ENCODE results near the gene CEP83. TPM values are rescaled to one million over a fixed set of nuclear protein-coding genes. Genes with fewer than 3 reads are reported as not detected.
A peak's percentile ranks its signal among the peaks of the same experiment; 100 is the strongest.

CEP83 gene
- total and polyA plus RNA-seq, 9 of the 15 experiments (the other 6 are each of a cell fraction or from before 2014, with no cell fraction given) = 5.3 to 40.5 (median 31.3) TPM

DNA sequence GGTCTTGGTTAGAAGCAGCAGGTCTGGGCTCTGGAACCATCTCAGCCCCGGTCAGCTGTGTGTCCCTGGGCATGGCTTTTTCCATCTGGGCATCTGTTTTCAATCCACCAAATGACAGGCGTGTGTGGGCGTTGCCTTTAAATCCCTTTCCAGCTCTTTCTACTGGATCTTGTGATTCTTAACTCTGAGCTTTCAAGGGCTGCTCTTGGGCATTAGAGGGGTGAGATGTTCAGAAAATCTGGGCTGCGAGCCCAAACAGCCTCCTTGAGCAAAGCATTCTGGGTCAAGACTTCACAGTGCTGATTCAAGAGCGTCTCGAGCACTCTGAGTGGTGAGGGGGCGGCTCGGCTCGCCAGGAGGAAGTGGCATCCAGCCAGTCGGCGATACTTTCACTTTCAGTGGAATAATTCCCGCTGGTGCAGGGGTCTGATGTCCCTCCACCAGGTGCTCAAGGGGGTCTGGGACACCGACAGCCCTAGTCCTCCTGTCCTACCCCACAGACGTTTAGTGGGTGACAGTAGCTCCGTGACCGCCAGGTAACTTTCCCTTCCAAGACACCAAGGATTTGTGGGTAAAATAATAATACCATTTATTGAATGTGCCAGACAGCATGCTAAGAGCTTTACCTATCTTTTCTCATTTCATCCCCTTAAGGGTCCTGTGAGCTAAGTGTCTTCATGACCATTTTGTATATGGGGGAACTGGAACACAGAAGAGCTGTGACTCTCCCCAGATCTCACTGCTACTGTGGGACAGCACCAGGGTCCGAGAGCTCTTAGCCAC, 197.2 kb downstream of the CEP83 start (continued):
- TF ChIP-seq STAT6 (CRISPR knock-in tag; IDR thresholded peaks at IDR 0.05) = no peak
- peak; percentile 89 for TF ChIP-seq ZBTB17 (CRISPR knock-in tag; IDR thresholded peaks at IDR 0.05)
- no peak for TF ChIP-seq ZC3H4 (CRISPR knock-in tag; IDR thresholded peaks at IDR 0.05; ENCODE audit: borderline replicate concordance)
- no peak; a peak in 1 of 4 replicates for TF ChIP-seq HDAC1 (IDR thresholded peaks at IDR 0.05)
- TF ChIP-seq FOSL1 (tag; conservative IDR thresholded peaks at IDR 0.05) = no peak
- TF ChIP-seq PTTG1 (tag; IDR thresholded peaks at IDR 0.05; ENCODE audit: low read depth) = no peak
- no peak for TF ChIP-seq JUNB (CRISPR knock-in tag; conservative IDR thresholded peaks at IDR 0.05)
- no peak for TF ChIP-seq SREBF2 (CRISPR knock-in tag; IDR thresholded peaks at IDR 0.05)
- no peak for TF ChIP-seq ZNF24 (IDR thresholded peaks at IDR 0.05)
- TF ChIP-seq NCOA1 (IDR thresholded peaks at IDR 0.05; ENCODE audit: low read depth) = no peak
- no peak for TF ChIP-seq SRSF1 (IDR thresholded peaks at IDR 0.05; ENCODE audit: low read depth, low read length)
- no peak for TF ChIP-seq ATF7 (IDR thresholded peaks at IDR 0.05)
- no peak for TF ChIP-seq NEUROD1 (IDR thresholded peaks at IDR 0.05; ENCODE audit: borderline replicate concordance, low read depth, low read length, partially characterized antibody)
- TF ChIP-seq, protein P1, sequence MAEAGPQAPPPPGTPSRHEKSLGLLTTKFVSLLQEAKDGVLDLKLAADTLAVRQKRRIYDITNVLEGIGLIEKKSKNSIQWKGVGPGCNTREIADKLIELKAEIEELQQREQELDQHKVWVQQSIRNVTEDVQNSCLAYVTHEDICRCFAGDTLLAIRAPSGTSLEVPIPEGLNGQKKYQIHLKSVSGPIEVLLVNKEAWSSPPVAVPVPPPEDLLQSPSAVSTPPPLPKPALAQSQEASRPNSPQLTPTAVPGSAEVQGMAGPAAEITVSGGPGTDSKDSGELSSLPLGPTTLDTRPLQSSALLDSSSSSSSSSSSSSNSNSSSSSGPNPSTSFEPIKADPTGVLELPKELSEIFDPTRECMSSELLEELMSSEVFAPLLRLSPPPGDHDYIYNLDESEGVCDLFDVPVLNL (CRISPR knock-in tag; IDR thresholded peaks at IDR 0.05; ENCODE audit: low read depth) = no peak
- TF ChIP-seq, protein P2, sequence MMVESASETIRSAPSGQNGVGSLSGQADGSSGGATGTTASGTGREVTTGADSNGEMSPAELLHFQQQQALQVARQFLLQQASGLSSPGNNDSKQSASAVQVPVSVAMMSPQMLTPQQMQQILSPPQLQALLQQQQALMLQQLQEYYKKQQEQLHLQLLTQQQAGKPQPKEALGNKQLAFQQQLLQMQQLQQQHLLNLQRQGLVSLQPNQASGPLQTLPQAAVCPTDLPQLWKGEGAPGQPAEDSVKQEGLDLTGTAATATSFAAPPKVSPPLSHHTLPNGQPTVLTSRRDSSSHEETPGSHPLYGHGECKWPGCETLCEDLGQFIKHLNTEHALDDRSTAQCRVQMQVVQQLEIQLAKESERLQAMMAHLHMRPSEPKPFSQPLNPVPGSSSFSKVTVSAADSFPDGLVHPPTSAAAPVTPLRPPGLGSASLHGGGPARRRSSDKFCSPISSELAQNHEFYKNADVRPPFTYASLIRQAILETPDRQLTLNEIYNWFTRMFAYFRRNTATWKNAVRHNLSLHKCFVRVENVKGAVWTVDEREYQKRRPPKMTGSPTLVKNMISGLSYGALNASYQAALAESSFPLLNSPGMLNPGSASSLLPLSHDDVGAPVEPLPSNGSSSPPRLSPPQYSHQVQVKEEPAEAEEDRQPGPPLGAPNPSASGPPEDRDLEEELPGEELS (CRISPR knock-in tag; IDR thresholded peaks at IDR 0.05; ENCODE audit: borderline replicate concordance) = no peak
- no peak for TF ChIP-seq RNF2 (IDR thresholded peaks at IDR 0.05)
- no peak for TF ChIP-seq RBM39 (optimal IDR thresholded peaks at IDR 0.05; ENCODE audit: low read depth, low read length)
- no peak for TF ChIP-seq BCL6 (CRISPR knock-in tag; IDR thresholded peaks at IDR 0.05)
- 0 out of 2 replicates have a peak, but pooled peaks have one; percentile 35 for TF ChIP-seq MYC (IDR thresholded peaks at IDR 0.05; ENCODE audit: low read depth, low read length)
- TF ChIP-seq MYC (CRISPR knock-in tag; IDR thresholded peaks at IDR 0.05; ENCODE audit: borderline replicate concordance, low read depth) = no peak
- 0 out of 2 replicates have a peak, but pooled peaks have one; percentile 7 for TF ChIP-seq CREM (IDR thresholded peaks at IDR 0.05; ENCODE audit: low read depth)
- no peak for TF ChIP-seq HIVEP1 (CRISPR knock-in tag; IDR thresholded peaks at IDR 0.05)
- TF ChIP-seq PHB2 (IDR thresholded peaks at IDR 0.05; ENCODE audit: low read depth) = no peak
- no peak for TF ChIP-seq CBFB (CRISPR knock-in tag; IDR thresholded peaks at IDR 0.05)
- TF ChIP-seq TEAD2 (tag; IDR thresholded peaks at IDR 0.05) = no peak

Data from K562 (cell line).